ENCODE data around the gene COG5.

- TF ChIP-seq POLR2A (IDR thresholded peaks at IDR 0.05; ENCODE audit: low read depth, low read length) (no peak), RAD21 (IDR thresholded peaks at IDR 0.05; ENCODE audit: low read length) (no peak), SMC3 (IDR thresholded peaks at IDR 0.05; ENCODE audit: low read depth, low read length) (no peak), USF2 (IDR thresholded peaks at IDR 0.05; ENCODE audit: low read depth, low read length) (no peak), MAFK (IDR thresholded peaks at IDR 0.05; ENCODE audit: low read depth, low read length) (no peak), NFE2L2 (IDR thresholded peaks at IDR 0.05; ENCODE audit: low read depth, low read length) (no peak), CHD1 (IDR thresholded peaks at IDR 0.05; ENCODE audit: low read depth, low read length) (no peak), FOS (IDR thresholded peaks at IDR 0.05; ENCODE audit: low read depth, low read length) (no peak)
- TF ChIP-seq, protein P1, sequence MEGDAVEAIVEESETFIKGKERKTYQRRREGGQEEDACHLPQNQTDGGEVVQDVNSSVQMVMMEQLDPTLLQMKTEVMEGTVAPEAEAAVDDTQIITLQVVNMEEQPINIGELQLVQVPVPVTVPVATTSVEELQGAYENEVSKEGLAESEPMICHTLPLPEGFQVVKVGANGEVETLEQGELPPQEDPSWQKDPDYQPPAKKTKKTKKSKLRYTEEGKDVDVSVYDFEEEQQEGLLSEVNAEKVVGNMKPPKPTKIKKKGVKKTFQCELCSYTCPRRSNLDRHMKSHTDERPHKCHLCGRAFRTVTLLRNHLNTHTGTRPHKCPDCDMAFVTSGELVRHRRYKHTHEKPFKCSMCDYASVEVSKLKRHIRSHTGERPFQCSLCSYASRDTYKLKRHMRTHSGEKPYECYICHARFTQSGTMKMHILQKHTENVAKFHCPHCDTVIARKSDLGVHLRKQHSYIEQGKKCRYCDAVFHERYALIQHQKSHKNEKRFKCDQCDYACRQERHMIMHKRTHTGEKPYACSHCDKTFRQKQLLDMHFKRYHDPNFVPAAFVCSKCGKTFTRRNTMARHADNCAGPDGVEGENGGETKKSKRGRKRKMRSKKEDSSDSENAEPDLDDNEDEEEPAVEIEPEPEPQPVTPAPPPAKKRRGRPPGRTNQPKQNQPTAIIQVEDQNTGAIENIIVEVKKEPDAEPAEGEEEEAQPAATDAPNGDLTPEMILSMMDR (conservative IDR thresholded peaks at IDR 0.05; ENCODE audit: low read depth, low read length): no peak
Measured at GRCh38 chr7:107354640-107355039, 209.1 kb downstream of the COG5 start.

Data from IMR-90 (cell line).